HCT116 (cell line): Measurements from ENCODE around the gene PBX1. TPM values are rescaled to one million over a fixed set of nuclear protein-coding genes. Genes with fewer than 3 reads are reported as not detected.

ENCODE experiments used
- ATAC-seq: fragments of 200-7000 bp; cut with Tn5 transposase; 2 replicates; pipeline ENCODE4 v1.9.1; 2020; ENCODE audit warnings: mild to moderate bottlenecking, moderate library complexity
- BruUV-seq: library from RNA; stranded (reverse); fragments of 400-500 nt; replicated peaks from 2 replicates; lab custom pipeline; 2021; lab: Mats Ljungman, UMichigan
- CTCF ChIA-PET: fragments of 300-600 bp; sonication (Branson Sonifier 250); formaldehyde crosslinking; loops from one replicate; lab custom pipeline; 2021; ENCODE audit warnings: antibody characterized with exemption; lab: Charles Lee
- POLR2A ChIA-PET: fragments of 300-600, 350-600 bp; sonication (Branson Sonifier 250); formaldehyde crosslinking; loops from one replicate; lab custom pipeline; 2021; ENCODE audit warnings: antibody characterized with exemption; lab: Charles Lee
- RAD21 ChIA-PET, 2 experiments: fragments of 300-600 bp; sonication (Branson Sonifier 250); formaldehyde crosslinking; loops; one replicate each; lab custom pipeline; 2023; ENCODE audit warnings: low total read pairs in 2 of 2; ENCODE audit not compliant: uncharacterized antibody in 2 of 2, unreplicated experiment in 2 of 2, low non-redundant PET in 1 of 2; lab: Charles Lee
- DNase-seq: peaks from one replicate; pipeline ENCODE4 v3.0.0-alpha.2; 2010; ENCODE audit warnings: low read depth, low spot score
- H2AFZ ChIP-seq: fragments of 200-600 bp; shearing (Covaris generic), sonication (generic); 2 replicates; pipeline ENCODE4 v1.6.1; 2017; ENCODE audit warnings: low read depth, mixed run types, mixed read lengths, antibody characterized with exemption, low read length; ENCODE audit not compliant: poor library complexity, severe bottlenecking
- H3K27ac ChIP-seq: 2 replicates; pipeline ENCODE4 v1.5.1; 2012; ENCODE audit warnings: low read depth, low read length
- H3K27me3 ChIP-seq: fragments of 200-600 bp; sonication (generic); 2 replicates; pipeline ENCODE4 v1.6.1; 2016; ENCODE audit warnings: mixed run types, low read length, mixed read lengths; ENCODE audit not compliant: insufficient read depth
- H3K36me3 ChIP-seq, 2 experiments: fragments of 200-500 bp in 1 of 2; fragments of 200-600 bp in 1 of 2; sonication (Bioruptor generic) in 1 of 2; sonication (generic) in 1 of 2; 2 replicates each; pipeline versions ENCODE4 v1.5.1 to v1.6.1; 2014 to 2016; ENCODE audit warnings: low read length in 2 of 2, inconsistent platforms in 1 of 2, mixed read lengths in 1 of 2, mixed run types in 1 of 2; ENCODE audit not compliant: insufficient read depth in 2 of 2, control insufficient read depth in 1 of 2
- H3K4me1 ChIP-seq, 2 experiments: fragments of 200-600 bp in 1 of 2; sonication (generic) in 1 of 2; 2 replicates each; pipeline versions ENCODE4 v1.5.1 to v1.6.1; 2012 to 2017; ENCODE audit warnings: low read length in 2 of 2, inconsistent platforms in 1 of 2, mild to moderate bottlenecking in 1 of 2, mixed read lengths in 1 of 2, mixed run types in 1 of 2, moderate library complexity in 1 of 2; ENCODE audit not compliant: insufficient read depth in 2 of 2, control insufficient read depth in 1 of 2
- H3K4me2 ChIP-seq: fragments of 200-600 bp; sonication (generic); 2 replicates; pipeline ENCODE4 v1.6.1; 2017; ENCODE audit warnings: mixed run types, low read length, mixed read lengths
- H3K4me3 ChIP-seq, 2 experiments: fragments of 200-600 bp in 1 of 2; sonication (generic) in 1 of 2; replicated peaks in 1 of 2; 2 replicates each; pipeline ENCODE4 v1.5.1; 2011 to 2016; ENCODE audit warnings: low read length in 2 of 2, control low read depth in 1 of 2, low read depth in 1 of 2, mild to moderate bottlenecking in 1 of 2, mixed read lengths in 1 of 2, mixed run types in 1 of 2
- H3K79me2 ChIP-seq: fragments of 200-600 bp; sonication (generic); 2 replicates; pipeline ENCODE4 v1.6.1; 2017; ENCODE audit warnings: mild to moderate bottlenecking, mixed run types, low read length, moderate library complexity, mixed read lengths; ENCODE audit not compliant: insufficient read depth
- H3K9ac ChIP-seq: fragments of 200-600 bp; sonication (generic); 2 replicates; pipeline ENCODE4 v1.6.1; 2016; ENCODE audit warnings: low read length, mixed read lengths
- H3K9me2 ChIP-seq: fragments of 200-600 bp; sonication (generic), shearing (Covaris generic); 2 replicates; pipeline ENCODE4 v1.6.1; 2017; ENCODE audit warnings: mixed run types, mild to moderate bottlenecking, moderate library complexity; ENCODE audit not compliant: insufficient read depth
- H3K9me3 ChIP-seq, 2 experiments: fragments of 200-500 bp in 1 of 2; fragments of 200-600 bp in 1 of 2; sonication (Bioruptor generic) in 1 of 2; sonication (generic) in 1 of 2; 2 replicates each; pipeline ENCODE4 v1.6.1; 2014 to 2017; ENCODE audit warnings: low read length in 2 of 2, mixed read lengths in 2 of 2, inconsistent platforms in 1 of 2, low read depth in 1 of 2, mild to moderate bottlenecking in 1 of 2, mixed run types in 1 of 2, moderate library complexity in 1 of 2; ENCODE audit not compliant: control insufficient read depth in 1 of 2, insufficient read depth in 1 of 2
- H4K20me1 ChIP-seq: fragments of 200-600 bp; sonication (generic), shearing (Covaris generic); 2 replicates; pipeline ENCODE4 v1.6.1; 2017; ENCODE audit warnings: mixed run types, mild to moderate bottlenecking, moderate library complexity; ENCODE audit not compliant: insufficient read depth
- CBX3 ChIP-seq: IDR thresholded peaks from 2 replicates; pipeline ENCODE4 v1.6.1; 2012; ENCODE audit warnings: low read depth
- EZH2 ChIP-seq: fragments of 200-600 bp; sonication (generic); IDR thresholded peaks from 2 replicates; pipeline ENCODE4 v1.6.1; 2017; ENCODE audit warnings: antibody characterized with exemption, mixed run types
- JUND ChIP-seq: IDR thresholded peaks from 2 replicates; pipeline ENCODE4 v1.6.1; 2012
- MAX ChIP-seq: IDR thresholded peaks from 2 replicates; pipeline ENCODE4 v1.6.1; 2012
- POLR2A ChIP-seq: IDR thresholded peaks from 2 replicates; pipeline ENCODE4 v1.7.0; 2011; ENCODE audit warnings: borderline replicate concordance; ENCODE audit not compliant: insufficient read depth, insufficient read length; ENCODE audit errors: extremely low read depth
- POLR2AphosphoS5 ChIP-seq: IDR thresholded peaks from 2 replicates; pipeline ENCODE4 v1.6.1; 2011; ENCODE audit warnings: mild to moderate bottlenecking, low read depth, low read length, moderate library complexity
- REST ChIP-seq: IDR thresholded peaks from 2 replicates; pipeline ENCODE4 v1.6.1; 2012; ENCODE audit warnings: low read depth
- SP1 ChIP-seq: IDR thresholded peaks from 2 replicates; pipeline ENCODE4 v1.6.1; 2012; ENCODE audit warnings: low read depth
- SRF ChIP-seq: IDR thresholded peaks from 2 replicates; pipeline ENCODE4 v1.6.1; 2012; ENCODE audit warnings: low read depth
- ZBTB33 ChIP-seq: IDR thresholded peaks from 2 replicates; pipeline ENCODE4 v1.6.1; 2011; ENCODE audit warnings: mild to moderate bottlenecking, low read length, moderate library complexity; ENCODE audit not compliant: insufficient replicate concordance; ENCODE audit errors: extremely low read depth
- ZFX ChIP-seq: fragments of 450-650 bp; IDR thresholded peaks from 2 replicates; pipeline ENCODE4 v1.6.1; 2017
- intact Hi-C: fragments of 100-400 bp; cut with micrococcal nuclease; formaldehyde crosslinking; loops from 2 replicates; pipeline ENCODE4 v1.10.0; 2022
- total RNA-seq: library from RNA; stranded (reverse); gene quantifications from one replicate; pipeline ENCODE4 v1.2.1, GENCODE V29; 2021; ENCODE audit not compliant: unreplicated experiment

Gene PBX1
- total RNA-seq, 1 experiment from 2014 or later: 29.6 TPM

GRCh38 chr1:164759979-164760469 is 201.0 kb downstream of the PBX1 start:
- Histone ChIP-seq H3K27me3 (no peaks in the 10 kb centered on the region), H3K4me3 (no peak overlapping the region), H3K9ac (no peak overlapping the region), H3K79me2 (no peaks in the 10 kb centered on the region), H3K4me1 (peaks cover 9 to 17% of the 10 kb centered on the region in 2 experiments; a peak in 3 of 4 replicates), H4K20me1 (no peaks in the 10 kb centered on the region), H3K4me2 (no peak overlapping the region)
- CTCF ChIA-PET: no interaction called here
- no peak for DNase-seq
- POLR2A ChIA-PET: no interaction called here
- no TSS peak for BruUV-seq
- ATAC-seq: no peak
- RAD21 ChIA-PET: no interaction called here
- no peak for TF ChIP-seq SRF
- TF ChIP-seq, all 23 proteins: peak for 0
- Histone ChIP-seq H3K9me3 (no peaks in the 10 kb centered on the region), H2AFZ (no peak overlapping the region), H3K36me3 (no peaks in the 10 kb centered on the region), H3K9me2 (no peaks in the 10 kb centered on the region), H3K27ac (no peak overlapping the region)
- intact Hi-C loops: no loop called here

GRCh38 chr1:164760569-164760968 is 201.6 kb downstream of the PBX1 start:
- Histone ChIP-seq H3K27ac (no peak overlapping the region), H3K9ac (no peak overlapping the region), H3K4me1 (peaks cover 9 to 12% of the 10 kb centered on the region in 2 experiments; a peak in 3 of 4 replicates), H3K27me3 (no peaks in the 10 kb centered on the region), H3K4me3 (no peak overlapping the region), H4K20me1 (no peaks in the 10 kb centered on the region), H2AFZ (no peak overlapping the region), H3K36me3 (no peaks in the 10 kb centered on the region)
- intact Hi-C loops: no loop called here
- BruUV-seq: no TSS peak
- POLR2A ChIA-PET: no interaction called here
- TF ChIP-seq POLR2A: no peak
- no peak for TF ChIP-seq JUND
- TF ChIP-seq EZH2: no peak
- no peak for TF ChIP-seq ZBTB33
- no peak for TF ChIP-seq CBX3
- TF ChIP-seq POLR2AphosphoS5: no peak
- TF ChIP-seq ZFX: no peak
- no peak for TF ChIP-seq SP1
- TF ChIP-seq SRF: no peak
- no peak for TF ChIP-seq MAX
- TF ChIP-seq REST: no peak
- TF ChIP-seq, all 23 proteins: peak for 0
- ATAC-seq: no peak
- DNase-seq: no peak
- ChIA-PET RAD21 (no interaction called here), CTCF (no interaction called here)
- Histone ChIP-seq H3K9me2 (no peaks in the 10 kb centered on the region), H3K4me2 (no peak overlapping the region), H3K9me3 (no peaks in the 10 kb centered on the region), H3K79me2 (no peaks in the 10 kb centered on the region)
